ENCODE data around the gene MASP2. TPM values are rescaled to one million over a fixed set of nuclear protein-coding genes. Genes with fewer than 3 reads are reported as not detected.
A peak's percentile ranks its signal among the peaks of the same experiment; 100 is the strongest.

MASP2 gene
- total RNA-seq, 4 donors from 2014 or later, result 0.53 TPM; not detected in 3

DNA sequence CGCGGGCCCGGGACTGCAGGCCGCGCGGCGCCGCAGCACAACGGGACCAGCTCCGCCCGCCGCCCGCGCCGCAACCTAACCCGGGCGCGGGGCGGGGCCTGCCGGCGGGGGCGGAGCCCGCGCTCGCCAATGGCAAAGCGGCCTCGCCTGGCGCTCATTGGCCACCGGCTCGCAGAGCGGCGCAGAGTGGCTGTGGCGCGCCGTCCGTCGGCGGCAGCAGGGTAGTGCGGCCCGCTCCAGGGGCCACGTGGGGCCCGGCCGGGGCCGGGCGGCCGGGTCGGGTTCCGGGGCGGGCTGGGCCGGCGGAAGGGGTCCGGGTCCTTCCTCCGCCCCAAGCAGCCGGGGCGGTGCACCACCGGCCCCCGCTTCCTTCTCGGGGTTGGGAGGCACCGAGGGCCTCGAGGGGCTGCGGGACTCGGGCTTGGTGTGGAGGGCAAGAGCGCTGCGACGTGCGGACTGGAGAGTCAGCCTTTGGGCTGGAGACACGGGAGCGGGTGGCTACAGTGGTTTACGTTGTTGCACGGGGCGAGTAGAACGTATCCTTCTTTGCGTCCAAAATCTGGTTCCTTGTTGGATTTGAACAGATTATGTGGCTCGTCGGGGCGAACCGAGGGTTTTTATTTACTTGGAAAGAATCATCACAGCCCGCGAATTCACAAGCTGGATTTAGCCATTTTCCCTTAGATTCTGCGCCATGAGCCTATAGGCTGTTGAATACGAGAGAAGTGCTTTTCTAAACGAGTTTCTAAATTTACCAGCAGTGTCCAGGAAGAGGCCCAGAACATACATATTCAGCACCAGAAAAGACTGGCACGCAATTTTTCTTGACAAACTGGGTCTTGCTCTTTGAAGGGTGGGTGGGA, 13.2 kb upstream of the MASP2 start, which contains the start of gene SRM:
Gene SRM (minus strand): TSS at position 51 of the 863 bp plus-strand sequence. CDS start 75 bp downstream, outside the sequence.
- peak in 1 of 2 donors; percentile 87 for DNase-seq (ENCODE audit: low spot score in 2 of 2)
- no peaks in the 10 kb centered on the region for H3K9me3 ChIP-seq
- peak within 1 kb of the TSS; percentile 81 for H3K27ac ChIP-seq
- H3K4me3 ChIP-seq, result peak within 1 kb of the TSS; percentile 83
- WGBS, result under 1% methylated on average over 15 of the region's 83 CpGs
- H3K36me3 ChIP-seq, result peaks cover 26% of the 10 kb centered on the region
- no peaks in the 10 kb centered on the region for H3K27me3 ChIP-seq
- H3K4me1 ChIP-seq, result peaks cover 30% of the 10 kb centered on the region
- TF ChIP-seq POLR2AphosphoS5 (IDR thresholded peaks at IDR 0.05) (peak in 2 of 3 donors; percentile 21 to 43), EP300 (IDR thresholded peaks at IDR 0.05) (no peak), POLR2A (IDR thresholded peaks at IDR 0.05) (peak in 1 of 2 donors; percentile 41)
- TF ChIP-seq, protein P1, sequence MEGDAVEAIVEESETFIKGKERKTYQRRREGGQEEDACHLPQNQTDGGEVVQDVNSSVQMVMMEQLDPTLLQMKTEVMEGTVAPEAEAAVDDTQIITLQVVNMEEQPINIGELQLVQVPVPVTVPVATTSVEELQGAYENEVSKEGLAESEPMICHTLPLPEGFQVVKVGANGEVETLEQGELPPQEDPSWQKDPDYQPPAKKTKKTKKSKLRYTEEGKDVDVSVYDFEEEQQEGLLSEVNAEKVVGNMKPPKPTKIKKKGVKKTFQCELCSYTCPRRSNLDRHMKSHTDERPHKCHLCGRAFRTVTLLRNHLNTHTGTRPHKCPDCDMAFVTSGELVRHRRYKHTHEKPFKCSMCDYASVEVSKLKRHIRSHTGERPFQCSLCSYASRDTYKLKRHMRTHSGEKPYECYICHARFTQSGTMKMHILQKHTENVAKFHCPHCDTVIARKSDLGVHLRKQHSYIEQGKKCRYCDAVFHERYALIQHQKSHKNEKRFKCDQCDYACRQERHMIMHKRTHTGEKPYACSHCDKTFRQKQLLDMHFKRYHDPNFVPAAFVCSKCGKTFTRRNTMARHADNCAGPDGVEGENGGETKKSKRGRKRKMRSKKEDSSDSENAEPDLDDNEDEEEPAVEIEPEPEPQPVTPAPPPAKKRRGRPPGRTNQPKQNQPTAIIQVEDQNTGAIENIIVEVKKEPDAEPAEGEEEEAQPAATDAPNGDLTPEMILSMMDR (IDR thresholded peaks at IDR 0.05), result peak; percentile 67 to 85

DNA sequence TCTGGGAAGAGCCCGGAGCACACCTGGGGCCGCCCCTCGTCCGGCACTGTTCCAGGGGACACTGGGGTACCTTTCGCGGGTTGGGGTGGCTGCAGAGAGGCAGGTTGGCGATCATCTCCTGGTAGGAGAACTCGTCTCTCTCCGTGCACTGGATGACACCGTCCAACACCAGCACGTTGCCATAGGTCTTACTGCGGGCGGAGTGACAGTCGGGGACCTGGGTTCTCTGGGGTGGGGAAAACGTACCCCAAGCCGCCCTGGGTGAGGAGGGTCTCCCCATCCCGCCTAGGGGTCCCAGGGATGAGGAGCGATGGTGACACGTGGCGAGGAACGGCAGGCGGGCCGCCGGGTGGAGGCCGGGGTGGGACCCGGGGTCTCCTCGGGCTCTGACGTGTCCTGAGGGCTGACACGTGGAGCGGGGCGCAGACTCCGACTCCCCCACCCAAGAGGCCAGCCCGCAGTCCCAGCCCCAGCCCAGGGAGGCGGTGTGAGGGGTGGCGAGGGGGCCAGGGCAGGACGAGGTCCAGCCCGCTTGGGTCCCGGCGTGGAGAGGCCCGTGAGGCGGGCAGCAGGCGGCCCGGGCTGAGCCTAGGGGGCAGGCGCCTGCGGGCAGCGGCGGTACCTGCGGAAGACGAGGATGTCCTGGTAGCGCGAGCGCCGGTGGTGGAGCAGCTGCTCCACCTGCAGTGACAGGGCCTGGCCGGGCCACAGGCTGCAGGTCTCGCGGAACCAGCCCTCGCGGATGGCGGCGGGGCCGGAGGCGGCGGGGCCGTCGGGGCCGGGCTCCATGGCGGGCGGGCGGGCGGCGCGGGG, 12.3 kb upstream of the MASP2 start:
- Histone ChIP-seq H3K4me3 (peak overlapping the region; percentile 83), H3K9me3 (no peaks in the 10 kb centered on the region), H3K27me3 (no peaks in the 10 kb centered on the region), H3K36me3 (peaks cover 30% of the 10 kb centered on the region), H3K4me1 (peaks cover 30% of the 10 kb centered on the region), H3K27ac (peak overlapping the region; percentile 27)
- no peak for DNase-seq (ENCODE audit: low spot score in 2 of 2)
- 8% methylated on average over 2 of the region's 72 CpGs for WGBS
- no peak for TF ChIP-seq EP300 (IDR thresholded peaks at IDR 0.05)

DNA sequence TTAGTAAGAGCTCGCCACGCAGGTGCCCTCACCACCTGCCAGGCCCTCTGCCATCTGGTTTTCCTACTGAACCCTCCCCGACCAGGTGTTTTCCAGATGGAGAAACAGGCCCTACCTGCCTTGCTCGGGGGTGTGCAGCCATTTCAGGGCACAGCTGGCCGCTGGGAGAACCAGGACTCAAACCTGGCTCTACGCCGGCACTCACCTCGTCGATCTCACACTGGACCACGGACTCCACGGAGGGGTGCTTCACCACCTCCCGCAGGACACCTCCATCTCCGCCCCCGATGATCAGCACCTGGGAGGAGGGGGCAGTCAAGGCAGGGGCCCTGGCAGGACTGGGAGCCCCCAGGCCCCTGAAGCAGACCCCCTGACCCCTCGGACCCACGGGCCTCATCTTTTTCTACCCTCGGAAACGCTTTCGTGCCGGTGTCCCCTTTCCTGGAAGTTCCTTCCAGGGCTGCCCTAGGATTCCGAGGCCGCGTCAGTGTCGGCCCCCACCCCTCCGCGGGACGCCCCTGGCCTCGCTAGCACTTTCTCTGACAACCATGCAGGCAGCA, 11.6 kb upstream of the MASP2 start:
- 36% methylated on average over 24 of the region's 28 CpGs for WGBS
- TF ChIP-seq, protein P1 (IDR thresholded peaks at IDR 0.05), result no peak
- TF ChIP-seq POLR2AphosphoS5 (IDR thresholded peaks at IDR 0.05), result no peak
- TF ChIP-seq POLR2A (IDR thresholded peaks at IDR 0.05), result no peak
- no peak for TF ChIP-seq EP300 (IDR thresholded peaks at IDR 0.05)
- no peak for DNase-seq (ENCODE audit: low spot score in 2 of 2)
- peak overlapping the region; percentile 83 for H3K4me3 ChIP-seq
- H3K27ac ChIP-seq, result no peak overlapping the region
- H3K36me3 ChIP-seq, result peaks cover 30% of the 10 kb centered on the region
- H3K4me1 ChIP-seq, result peaks cover 28% of the 10 kb centered on the region
- H3K27me3 ChIP-seq, result no peaks in the 10 kb centered on the region
- no peaks in the 10 kb centered on the region for H3K9me3 ChIP-seq

DNA sequence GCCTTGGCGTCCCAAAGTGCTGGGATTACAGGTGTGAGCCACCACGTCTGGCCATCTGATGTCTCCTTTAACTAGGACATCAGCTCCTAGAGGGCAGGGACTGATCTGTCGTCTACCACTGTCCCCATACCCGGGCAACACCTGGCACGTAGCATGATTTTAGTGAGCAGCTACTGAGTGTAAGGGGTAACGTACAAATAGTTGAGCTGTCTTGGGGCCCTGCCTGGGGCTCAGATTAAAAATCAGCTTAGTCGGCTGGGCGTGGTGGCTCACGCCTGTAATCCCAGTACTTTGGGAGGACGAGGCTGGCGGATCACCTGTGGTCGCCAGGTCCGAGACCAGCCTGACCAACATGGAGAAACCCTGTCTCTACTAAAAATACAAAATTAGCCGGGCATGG, 11.0 kb upstream of the MASP2 start:
- WGBS, result 85% methylated on average over 13 of the region's 14 CpGs
- TF ChIP-seq EP300 (IDR thresholded peaks at IDR 0.05), result no peak
- no peak for TF ChIP-seq POLR2A (IDR thresholded peaks at IDR 0.05)
- peaks cover 30% of the 10 kb centered on the region for H3K4me1 ChIP-seq
- H3K4me3 ChIP-seq, result no peak overlapping the region
- no peak overlapping the region for H3K27ac ChIP-seq
- no peaks in the 10 kb centered on the region for H3K9me3 ChIP-seq
- H3K36me3 ChIP-seq, result peaks cover 30% of the 10 kb centered on the region
- DNase-seq (ENCODE audit: low spot score in 2 of 2), result no peak
- H3K27me3 ChIP-seq, result no peaks in the 10 kb centered on the region

DNA sequence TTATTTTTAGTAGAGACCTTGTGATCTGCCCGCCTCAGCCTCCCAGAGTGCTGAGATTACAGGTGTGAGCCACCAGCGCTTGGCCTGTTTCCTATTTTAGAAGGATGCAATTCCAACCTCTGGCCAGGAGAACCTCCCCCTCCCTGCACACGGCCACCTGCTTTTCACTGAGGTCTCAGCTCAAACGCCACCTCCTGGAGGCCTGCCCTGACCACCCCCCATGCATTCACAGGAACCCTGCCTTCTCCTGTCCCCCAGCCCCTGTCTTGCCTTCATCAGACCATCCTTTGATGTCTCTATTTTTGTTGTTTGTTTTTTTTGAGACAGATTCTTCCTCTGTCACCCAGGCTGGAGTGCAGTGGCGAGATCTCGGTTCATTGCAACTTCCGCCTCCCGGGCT, 10.4 kb upstream of the MASP2 start:
- WGBS, result 96% methylated on average over 8 of the region's 8 CpGs
- Histone ChIP-seq H3K9me3 (no peaks in the 10 kb centered on the region), H3K27ac (no peak overlapping the region), H3K36me3 (peaks cover 30% of the 10 kb centered on the region), H3K4me3 (no peak overlapping the region), H3K4me1 (peaks cover 31% of the 10 kb centered on the region), H3K27me3 (no peaks in the 10 kb centered on the region)
- no peak for DNase-seq (ENCODE audit: low spot score in 2 of 2)
- TF ChIP-seq EP300 (IDR thresholded peaks at IDR 0.05) (no peak), POLR2A (IDR thresholded peaks at IDR 0.05) (no peak), POLR2AphosphoS5 (IDR thresholded peaks at IDR 0.05) (no peak)
- TF ChIP-seq, protein P1 (IDR thresholded peaks at IDR 0.05), result no peak
